ENCODE data around the gene NKD1. TPM values are rescaled to one million over a fixed set of nuclear protein-coding genes. Genes with fewer than 3 reads are reported as not detected.

NKD1 gene
- polyA plus RNA-seq, 3 donors, result 0.01 TPM; not detected in 2

- Histone ChIP-seq H2AFZ (ENCODE audit: insufficient read depth, low read depth, low read length, poor library complexity, severe bottlenecking) (no peak overlapping the region), H3K27me3 (ENCODE audit: control insufficient read depth in 2 of 2, insufficient read depth in 2 of 2, low read length in 2 of 2) (no peaks in the 10 kb centered on the region), H3K79me2 (ENCODE audit: insufficient read depth, low read length) (no peaks in the 10 kb centered on the region), H3K9me3 (replicated peaks in 1 of 2; ENCODE audit: control insufficient read depth in 1 of 2, insufficient read depth in 1 of 2, low read length in 2 of 2) (no peaks in the 10 kb centered on the region), H3K4me3 (replicated peaks in 1 of 3; ENCODE audit: low read depth in 2 of 3, low read length in 3 of 3) (no peak overlapping the region), H3K27ac (ENCODE audit: low read depth in 1 of 2, low read length in 2 of 2) (no peak overlapping the region), H3K9ac (ENCODE audit: insufficient read depth, low read length, poor library complexity, severe bottlenecking) (no peak overlapping the region), H4K20me1 (ENCODE audit: insufficient read depth, low read length) (no peaks in the 10 kb centered on the region), H3K36me3 (replicated peaks in 1 of 2; ENCODE audit: control insufficient read depth in 1 of 2, insufficient read depth in 2 of 2, low read length in 2 of 2) (no peaks in the 10 kb centered on the region), H3K4me1 (ENCODE audit: control insufficient read depth in 1 of 2, insufficient read depth in 2 of 2, low read length in 2 of 2) (peaks cover 8 to 11% of the 10 kb centered on the region in 2 donors), H3K4me2 (replicated peaks; ENCODE audit: extremely low read depth, low read length, poor library complexity, severe bottlenecking) (no peak overlapping the region)
- intact Hi-C loops (cut with micrococcal nuclease), result no loop called here
- 100% methylated on average over 3 of the region's 9 CpGs for WGBS (ENCODE audit: insufficient coverage)
- no peak for TF ChIP-seq CTCF (IDR thresholded peaks at IDR 0.05)
- Mint-ChIP-seq H3K9me3 (no peaks in the 10 kb centered on the region), H3K36me3 (no peaks in the 10 kb centered on the region), H3K4me1 (peaks cover 13% of the 10 kb centered on the region), H3K27me3 (ENCODE audit: low read depth in 3 of 3) (peaks cover 0 to 12% (median 2%) of the 10 kb centered on the region in 3 donors), H3K4me3 (no peak overlapping the region), H3K27ac (no peak overlapping the region)
- DNase-seq, result no peak
These were observed 80.1 kb downstream of the NKD1 start for GRCh38 chr16:50628156-50628802.

GRCh38 chr16:50629334-50629733 is 81.1 kb downstream of the NKD1 start:
- Histone ChIP-seq H3K9me3 (replicated peaks in 1 of 2; ENCODE audit: control insufficient read depth in 1 of 2, insufficient read depth in 1 of 2, low read length in 2 of 2) (no peaks in the 10 kb centered on the region), H3K79me2 (ENCODE audit: insufficient read depth, low read length) (no peaks in the 10 kb centered on the region), H3K36me3 (replicated peaks in 1 of 2; ENCODE audit: control insufficient read depth in 1 of 2, insufficient read depth in 2 of 2, low read length in 2 of 2) (no peaks in the 10 kb centered on the region), H3K9ac (ENCODE audit: insufficient read depth, low read length, poor library complexity, severe bottlenecking) (no peak overlapping the region), H3K27me3 (ENCODE audit: control insufficient read depth in 2 of 2, insufficient read depth in 2 of 2, low read length in 2 of 2) (no peaks in the 10 kb centered on the region), H2AFZ (ENCODE audit: insufficient read depth, low read depth, low read length, poor library complexity, severe bottlenecking) (no peak overlapping the region), H3K27ac (ENCODE audit: low read depth in 1 of 2, low read length in 2 of 2) (no peak overlapping the region), H3K4me3 (replicated peaks in 1 of 3; ENCODE audit: low read depth in 2 of 3, low read length in 3 of 3) (no peak overlapping the region), H3K4me2 (replicated peaks; ENCODE audit: extremely low read depth, low read length, poor library complexity, severe bottlenecking) (no peak overlapping the region), H3K4me1 (ENCODE audit: control insufficient read depth in 1 of 2, insufficient read depth in 2 of 2, low read length in 2 of 2) (peaks cover 8 to 11% of the 10 kb centered on the region in 2 donors), H4K20me1 (ENCODE audit: insufficient read depth, low read length) (no peaks in the 10 kb centered on the region)
- H3K4me1 Mint-ChIP-seq, result peaks cover 13% of the 10 kb centered on the region
- 100% methylated on average over 1 of the region's 4 CpGs for WGBS (ENCODE audit: insufficient coverage)
- no peaks in the 10 kb centered on the region for H3K9me3 Mint-ChIP-seq
- H3K36me3 Mint-ChIP-seq, result no peaks in the 10 kb centered on the region
- no peak overlapping the region for H3K4me3 Mint-ChIP-seq
- DNase-seq, result no peak
- peaks cover 2 to 12% (median 2%) of the 10 kb centered on the region in 3 donors for H3K27me3 Mint-ChIP-seq (ENCODE audit: low read depth in 3 of 3)
- intact Hi-C loops (cut with micrococcal nuclease), result no loop called here
- TF ChIP-seq CTCF (IDR thresholded peaks at IDR 0.05), result no peak
- H3K27ac Mint-ChIP-seq, result no peak overlapping the region
